MCF 10A (cell line): ENCODE results near the gene SPIRE1. TPM values are rescaled to one million over a fixed set of nuclear protein-coding genes. Genes with fewer than 3 reads are reported as not detected.

Experiments used
- BruUV-seq: library from RNA; stranded (reverse); fragments of 400-500 nt; replicated peaks from 2 replicates; lab custom pipeline; 2021; lab: Mats Ljungman, UMichigan
- CTCF ChIA-PET: fragments of 300-600 bp; sonication (Branson Sonifier 250); formaldehyde crosslinking; extraction: SDS; loops from one replicate; lab custom pipeline; 2021; ENCODE audit warnings: antibody characterized with exemption, inconsistent platforms; lab: Yijun Ruan, JAX
- POLR2A ChIA-PET: fragments of 300-600, 350-650 bp; sonication (Branson Sonifier 250); formaldehyde crosslinking; extraction: SDS; loops from one replicate; lab custom pipeline; 2020; ENCODE audit warnings: antibody characterized with exemption, inconsistent platforms; lab: Yijun Ruan, JAX
- DNase-seq: peaks from one replicate; pipeline ENCODE4 v3.0.0-alpha.2; 2018; ENCODE audit not compliant: unreplicated experiment
- H3K27ac Mint-ChIP-seq: one replicate; pipeline ENCODE4 v1.8.0; 2022; ENCODE audit warnings: mild to moderate bottlenecking, low read depth, mixed read lengths; ENCODE audit not compliant: unreplicated experiment
- H3K27me3 Mint-ChIP-seq: one replicate; pipeline ENCODE4 v1.8.0; 2022; ENCODE audit warnings: mixed read lengths; ENCODE audit not compliant: insufficient read depth, unreplicated experiment
- H3K36me3 Mint-ChIP-seq: one replicate; pipeline ENCODE4 v1.8.0; 2022; ENCODE audit warnings: mild to moderate bottlenecking, moderate library complexity, mixed read lengths; ENCODE audit not compliant: insufficient read depth, unreplicated experiment
- H3K4me1 Mint-ChIP-seq: one replicate; pipeline ENCODE4 v1.8.0; 2022; ENCODE audit warnings: mixed read lengths; ENCODE audit not compliant: insufficient read depth, unreplicated experiment
- H3K4me3 Mint-ChIP-seq: one replicate; pipeline ENCODE4 v1.8.0; 2022; ENCODE audit warnings: mild to moderate bottlenecking, moderate library complexity, mixed read lengths; ENCODE audit not compliant: unreplicated experiment
- H3K9me3 Mint-ChIP-seq: one replicate; pipeline ENCODE4 v1.8.0; 2022; ENCODE audit warnings: mixed read lengths; ENCODE audit not compliant: unreplicated experiment
- CTCF ChIP-seq: fragments of 200-600 bp; IDR thresholded peaks from one replicate; pipeline ENCODE4 v1.8.0; 2022; ENCODE audit warnings: antibody characterized with exemption, mild to moderate bottlenecking; ENCODE audit not compliant: unreplicated experiment
- intact Hi-C: fragments of 100-400 bp; cut with micrococcal nuclease; formaldehyde crosslinking; loops from 2 replicates; pipeline ENCODE4 v1.14.1; 2022
- total RNA-seq: library from RNA; stranded (reverse); gene quantifications from 2 replicates; pipeline ENCODE4 v1.2.3, GENCODE V29; 2022

Gene SPIRE1
- total RNA-seq, 1 experiment from 2014 or later, result 78.2 TPM

- ChIA-PET POLR2A (no interaction called here), CTCF (interaction anchor here (0.6 kb wide), 1 partner anchor 8 kb away, joined by 3 read pairs; no protein-coding TSS in a partner anchor)
- Mint-ChIP-seq H3K36me3 (peaks cover 20% of the 10 kb centered on the region), H3K27ac (no peak overlapping the region), H3K27me3 (no peaks in the 10 kb centered on the region), H3K4me1 (peaks cover 8% of the 10 kb centered on the region), H3K9me3 (no peaks in the 10 kb centered on the region), H3K4me3 (no peak overlapping the region)
- no peak for TF ChIP-seq CTCF
- DNase-seq, result no peak
- BruUV-seq, result no TSS peak
- intact Hi-C loops, result no loop called here
These were observed 189.5 kb downstream of the SPIRE1 start for GRCh38 chr18:12468445-12468844.

- CTCF ChIA-PET, result no interaction called here
- Mint-ChIP-seq H3K36me3 (peaks cover 49% of the 10 kb centered on the region), H3K4me3 (no peak overlapping the region), H3K27ac (no peak overlapping the region), H3K4me1 (no peaks in the 10 kb centered on the region), H3K27me3 (no peaks in the 10 kb centered on the region), H3K9me3 (no peaks in the 10 kb centered on the region)
- no TSS peak for BruUV-seq
- no peak for DNase-seq
- intact Hi-C loops, result no loop called here
- no peak for TF ChIP-seq CTCF
- POLR2A ChIA-PET, result no interaction called here
These were observed 193.2 kb downstream of the SPIRE1 start for GRCh38 chr18:12464731-12465130.

GRCh38 chr18:12463191-12463590 lies 194.7 kb downstream of the SPIRE1 start:
- no peak overlapping the region for H3K4me3 Mint-ChIP-seq
- H3K27ac Mint-ChIP-seq, result no peak overlapping the region
- no peaks in the 10 kb centered on the region for H3K9me3 Mint-ChIP-seq
- DNase-seq, result no peak
- BruUV-seq, result no TSS peak
- H3K4me1 Mint-ChIP-seq, result no peaks in the 10 kb centered on the region
- ChIA-PET CTCF (interaction anchor here (0.5 to 1.5 kb wide), 4 partner anchors 21 to 213 kb away, joined by 3 to 5 read pairs (median 4); no protein-coding TSS in a partner anchor), POLR2A (interaction anchor here (0.9 to 1.1 kb wide), 2 partner anchors 10 to 21 kb away, joined by 3 read pairs; no protein-coding TSS in a partner anchor)
- no peak for TF ChIP-seq CTCF
- peaks cover 64% of the 10 kb centered on the region for H3K36me3 Mint-ChIP-seq
- no peaks in the 10 kb centered on the region for H3K27me3 Mint-ChIP-seq
- intact Hi-C loops, result no loop called here

GRCh38 chr18:12462242-12462641 lies 195.7 kb downstream of the SPIRE1 start:
- ChIA-PET POLR2A (interaction anchor here (0.9 kb wide), 1 partner anchor 8 kb away, joined by 3 read pairs; no protein-coding TSS in a partner anchor), CTCF (interaction anchor here (0.6 to 2.0 kb wide), 5 partner anchors 18 to 71 kb away, joined by 3 to 11 read pairs (median 3); no protein-coding TSS in a partner anchor)
- no peak overlapping the region for H3K4me3 Mint-ChIP-seq
- H3K27ac Mint-ChIP-seq, result no peak overlapping the region
- H3K27me3 Mint-ChIP-seq, result no peaks in the 10 kb centered on the region
- BruUV-seq, result no TSS peak
- peaks cover 68% of the 10 kb centered on the region for H3K36me3 Mint-ChIP-seq
- no peaks in the 10 kb centered on the region for H3K9me3 Mint-ChIP-seq
- intact Hi-C loops, result no loop called here
- no peak for DNase-seq
- no peaks in the 10 kb centered on the region for H3K4me1 Mint-ChIP-seq
- TF ChIP-seq CTCF, result no peak
